Stimulated activated CD4-positive, alpha-beta T cell treated with anti-CD3 and anti-CD28 coated beads, TNF-alpha, amount 100 ng/mL, for 1 hour (primary cell): ENCODE results near the gene TNS1.

Source experiments
- DNase-seq, 3 donors: peaks; one replicate each; pipeline ENCODE4 v3.0.0-alpha.2; 2020; ENCODE audit warnings: low read depth in 3 of 3, low spot score in 1 of 3

TNS1 gene

GRCh38 chr2:218015586-218016521 is 13.1 kb upstream of the TNS1 start:
- no peak for DNase-seq

GRCh38 chr2:218014706-218015585 is 12.2 kb upstream of the TNS1 start:
- no peak for DNase-seq

GRCh38 chr2:218013289-218013688 is 10.5 kb upstream of the TNS1 start:
- no peak for DNase-seq

DNA sequence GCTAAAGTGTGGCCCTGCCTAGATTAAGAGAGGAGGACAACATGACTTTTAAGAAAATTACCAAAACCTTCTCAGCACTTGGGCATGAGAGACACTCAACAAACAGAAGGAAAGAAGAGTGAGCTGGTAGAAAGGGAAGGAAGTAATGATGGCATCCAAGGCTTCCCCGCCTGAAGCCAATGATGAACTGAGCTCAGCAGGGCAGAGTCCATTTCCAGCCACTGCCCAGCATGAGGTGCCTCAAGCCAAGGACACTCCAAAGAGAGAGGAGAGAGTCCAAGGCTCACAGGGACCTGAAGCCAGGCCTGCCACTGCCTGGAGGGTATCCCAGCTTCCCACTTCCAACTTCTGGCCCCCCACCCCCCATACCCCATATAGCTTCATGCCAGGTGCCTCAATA is 9.5 kb upstream of the TNS1 start:
- no peak for DNase-seq

DNA sequence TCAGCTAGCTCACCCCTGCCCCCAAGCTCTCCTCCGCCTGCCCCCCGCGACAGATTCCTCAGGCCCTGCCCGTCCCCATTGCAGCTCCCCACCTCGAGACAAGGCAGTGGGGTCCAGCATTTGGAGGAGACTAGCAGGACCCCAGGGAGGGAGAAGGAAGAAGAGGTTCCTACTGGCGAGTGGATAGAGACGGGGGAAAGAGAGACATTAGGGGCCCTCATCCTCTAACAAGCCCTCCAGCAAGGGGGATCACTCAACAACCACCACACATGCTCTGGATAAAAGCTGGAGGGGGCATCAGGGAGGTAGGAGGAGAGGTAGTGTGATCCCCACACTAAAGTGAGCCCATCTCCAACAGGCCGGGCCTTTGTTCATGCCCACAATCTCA is 8.9 kb upstream of the TNS1 start:
- DNase-seq: no peak

- DNase-seq: no peak
These were observed 8.3 kb upstream of the TNS1 start for GRCh38 chr2:218010984-218011652.

GRCh38 chr2:218010140-218010983 is 7.6 kb upstream of the TNS1 start:
- peak in 1 of 3 donors; percentile 18 for DNase-seq

GRCh38 chr2:218009765-218010139 is 7.0 kb upstream of the TNS1 start:
- DNase-seq: no peak

GRCh38 chr2:218009231-218009630 is 6.4 kb upstream of the TNS1 start:
- DNase-seq: no peak

GRCh38 chr2:218008060-218009040 is 5.6 kb upstream of the TNS1 start:
- DNase-seq: no peak

DNA sequence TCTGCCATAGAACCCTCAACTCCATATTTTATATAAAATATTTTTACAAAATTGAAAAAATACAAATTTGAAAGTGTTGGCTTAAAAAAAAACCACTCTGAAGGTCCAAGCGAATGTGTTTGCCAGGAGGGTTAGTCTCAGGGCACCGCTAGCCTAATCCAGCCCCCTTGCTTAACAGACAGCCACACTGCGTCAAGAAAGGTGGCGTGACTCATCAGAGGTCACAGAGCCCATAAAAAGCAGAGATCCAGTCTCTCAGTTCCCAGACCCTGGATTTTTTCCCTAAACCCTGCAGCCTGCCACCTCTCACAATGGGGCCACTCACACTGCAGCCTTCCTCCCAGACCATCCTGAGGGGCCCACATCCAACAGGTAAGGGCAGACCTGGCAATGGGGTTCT is 3.9 kb upstream of the TNS1 start:
- no peak for DNase-seq

GRCh38 chr2:218005486-218005885 is 2.7 kb upstream of the TNS1 start:
- DNase-seq: no peak

- DNase-seq: no peak
These were observed 2.2 kb upstream of the TNS1 start for GRCh38 chr2:218005028-218005427.

- no peak for DNase-seq
These were observed 1.2 kb upstream of the TNS1 start for GRCh38 chr2:218003981-218004419.

DNA sequence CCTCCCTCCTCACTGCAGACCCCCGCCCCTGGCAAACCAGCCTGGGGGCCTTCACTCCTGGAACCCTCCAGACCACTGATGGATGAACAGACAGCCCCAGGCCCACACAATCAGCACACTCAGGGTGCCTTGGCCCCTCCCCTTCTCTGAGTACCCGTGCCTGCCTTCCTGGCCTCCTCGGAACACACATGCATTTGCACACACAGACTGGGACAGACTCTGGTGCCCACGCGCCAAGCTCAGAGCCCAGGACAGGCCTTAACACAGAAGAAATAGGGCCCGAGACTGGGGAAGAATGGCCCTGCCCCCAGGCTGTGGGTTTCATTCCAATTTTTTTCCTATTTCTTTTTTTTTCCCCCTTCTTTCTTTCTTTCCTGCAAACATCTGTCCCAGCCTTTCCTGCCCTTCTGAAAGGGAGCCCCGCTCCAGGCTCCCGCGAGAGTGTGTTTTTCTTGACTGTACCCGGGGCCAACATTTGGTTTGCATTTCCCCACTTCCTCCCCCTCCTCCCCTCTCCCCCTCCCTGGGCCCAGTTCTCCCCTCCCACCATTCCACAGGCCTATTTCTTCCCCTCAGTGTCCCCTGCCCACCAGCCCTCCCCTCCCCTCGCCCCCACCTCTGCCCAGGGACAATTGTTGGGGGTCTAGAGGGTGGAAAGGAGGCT is 618 bp upstream of the TNS1 start:
- DNase-seq: no peak

DNA sequence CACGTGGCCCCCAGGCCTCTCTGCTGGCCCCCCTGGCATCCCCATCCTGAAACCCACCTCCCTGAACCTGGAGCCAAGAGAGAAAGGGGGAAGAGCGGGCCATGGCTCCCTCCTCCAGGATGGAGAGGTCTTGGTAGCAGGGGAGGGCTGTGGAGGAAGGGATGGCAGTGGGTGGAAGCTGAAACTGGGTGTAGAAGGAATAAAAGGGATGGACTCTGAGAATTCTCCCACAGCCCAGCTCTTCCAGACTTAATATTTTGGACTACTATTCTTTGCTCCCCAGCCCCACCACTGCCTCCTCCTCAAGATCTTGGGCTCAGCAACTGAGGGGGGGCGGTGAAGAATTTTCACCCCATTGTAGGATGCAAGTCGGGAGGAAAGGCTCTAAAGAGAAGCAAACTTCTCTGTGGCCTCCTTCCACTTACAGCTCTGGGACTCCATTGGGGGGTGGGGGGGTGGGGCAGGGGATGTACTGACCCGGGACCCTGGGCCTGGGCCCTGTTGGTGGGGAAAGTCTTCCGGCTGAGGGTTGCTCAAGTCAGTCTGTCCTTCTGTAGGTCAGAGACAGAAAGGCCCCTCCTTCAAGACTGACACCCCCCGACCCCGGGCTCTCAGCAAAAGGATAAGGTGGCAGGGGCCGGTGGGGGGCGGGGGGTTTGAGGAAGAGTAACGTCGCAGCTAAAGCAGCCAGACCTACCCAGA is 501 bp downstream of the TNS1 start:
- DNase-seq: no peak

- DNase-seq: no peak
These were observed 1.2 kb downstream of the TNS1 start for GRCh38 chr2:218001629-218002028.

DNA sequence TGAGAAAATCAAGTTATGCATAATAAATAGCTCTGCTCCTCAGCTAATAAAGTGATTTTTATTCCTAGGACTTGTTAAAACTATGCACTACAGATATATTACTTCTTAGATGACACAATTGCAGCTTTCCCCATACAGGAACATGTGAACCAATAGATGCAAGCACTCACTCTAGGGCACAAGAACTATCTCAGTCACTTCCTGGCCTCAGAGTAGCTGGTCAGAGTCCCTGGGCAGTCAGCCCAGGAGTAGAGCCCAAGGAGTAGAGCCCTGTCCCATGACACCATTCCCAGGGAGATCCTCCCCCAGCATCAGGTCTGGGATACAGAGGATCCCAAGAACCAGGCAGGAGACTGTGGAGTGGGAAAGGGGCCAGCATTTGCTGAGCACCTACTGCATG is 2.7 kb downstream of the TNS1 start:
- no peak for DNase-seq
